Nephron (organoid): ENCODE data around the gene PARK7.
A peak's percentile ranks its signal among the peaks of the same experiment; 100 is the strongest.
"Not testable (repeated sequence)": the region's sequence is repeated elsewhere in the genome, so short reads cannot be mapped to it uniquely, and the experiment has no call there.

Experiments
- H3K27ac Mint-ChIP-seq, 3 experiments: 2 replicates each; pipeline ENCODE4 v1.8.0; 2020; ENCODE audit warnings: mixed read lengths in 3 of 3, mild to moderate bottlenecking in 2 of 3, moderate library complexity in 1 of 3
- H3K27me3 Mint-ChIP-seq: 2 replicates; pipeline ENCODE4 v1.8.0; 2021; ENCODE audit warnings: low read depth, mild to moderate bottlenecking, moderate library complexity, mixed read lengths
- H3K36me3 Mint-ChIP-seq: 2 replicates; pipeline ENCODE4 v1.8.0; 2020; ENCODE audit warnings: low read depth, mixed read lengths
- H3K4me1 Mint-ChIP-seq: 2 replicates; pipeline ENCODE4 v1.8.0; 2020; ENCODE audit warnings: mixed read lengths
- H3K4me3 Mint-ChIP-seq, 3 experiments: 2 replicates each; pipeline ENCODE4 v1.8.0; 2020; ENCODE audit warnings: mild to moderate bottlenecking in 3 of 3, mixed read lengths in 3 of 3, moderate library complexity in 2 of 3
- H3K9me3 Mint-ChIP-seq: 2 replicates; pipeline ENCODE4 v1.8.0; 2020; ENCODE audit warnings: mixed read lengths
- CTCF ChIP-seq, 3 experiments: fragments of 200-600 bp; sonication (generic); IDR thresholded peaks; one replicate each; pipeline ENCODE4 v1.5.0; 2021; ENCODE audit warnings: antibody characterized with exemption in 3 of 3; ENCODE audit not compliant: unreplicated experiment in 3 of 3

Gene PARK7

GRCh38 chr1:7962014-7962335, 464 bp downstream of the PARK7 start:
- Mint-ChIP-seq H3K4me3 (peak overlapping the region; percentile 98 to 100 (median 99)), H3K27me3 (no peaks in the 10 kb centered on the region), H3K27ac (peak overlapping the region; percentile 90 to 99 (median 94)), H3K9me3 (no peaks in the 10 kb centered on the region), H3K36me3 (peaks cover 34% of the 10 kb centered on the region), H3K4me1 (peaks cover 15% of the 10 kb centered on the region)
- TF ChIP-seq CTCF (IDR thresholded peaks at IDR 0.05; ENCODE audit: unreplicated experiment in 3 of 3): no peak

- Mint-ChIP-seq H3K27ac (peak overlapping the region; percentile 90 to 99 (median 94)), H3K9me3 (no peaks in the 10 kb centered on the region), H3K36me3 (peaks cover 37% of the 10 kb centered on the region), H3K4me3 (peak overlapping the region; percentile 98 to 100 (median 99)), H3K27me3 (no peaks in the 10 kb centered on the region), H3K4me1 (peaks cover 17% of the 10 kb centered on the region)
- TF ChIP-seq CTCF (IDR thresholded peaks at IDR 0.05; ENCODE audit: unreplicated experiment in 3 of 3): no peak
Observed at GRCh38 chr1:7962636-7963377, 1.3 kb downstream of the PARK7 start.

DNA sequence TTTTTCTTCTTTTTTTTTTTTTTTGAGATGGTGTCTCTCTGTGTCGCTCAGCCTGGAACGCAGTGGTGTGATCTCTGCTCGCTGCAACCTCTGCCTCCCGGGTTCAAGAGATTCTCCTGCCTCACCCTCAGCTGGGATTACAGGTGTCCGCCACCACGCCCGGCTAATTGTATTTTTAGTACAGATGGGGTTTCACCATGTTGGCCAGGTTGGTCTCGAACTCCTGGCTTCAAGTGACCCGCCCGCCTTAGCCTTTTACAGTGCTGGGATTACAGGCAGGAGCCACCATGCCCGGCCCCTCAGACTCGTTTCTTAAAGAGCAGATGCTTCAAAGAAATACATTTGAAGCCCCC, 1.8 kb downstream of the PARK7 start:
- H3K4me3 Mint-ChIP-seq: peak overlapping the region; percentile 98 to 100 (median 99)
- H3K27ac Mint-ChIP-seq: peak overlapping the region in 1 of 3 experiments; percentile 16
- not testable (repeated sequence) for H3K27me3 Mint-ChIP-seq, H3K9me3 Mint-ChIP-seq
- H3K36me3 Mint-ChIP-seq: peaks cover 37% of the 10 kb centered on the region
- H3K4me1 Mint-ChIP-seq: peaks cover 17% of the 10 kb centered on the region

- Mint-ChIP-seq H3K4me3 (peak overlapping the region; percentile 98 to 100 (median 99)), H3K27ac (peak overlapping the region in 1 of 3 experiments; percentile 16), H3K36me3 (peaks cover 40% of the 10 kb centered on the region), H3K4me1 (peaks cover 17% of the 10 kb centered on the region)
- not testable (repeated sequence) for H3K9me3 Mint-ChIP-seq, H3K27me3 Mint-ChIP-seq
Observed at GRCh38 chr1:7963841-7964240, 2.3 kb downstream of the PARK7 start.

GRCh38 chr1:7964476-7964875, 3.0 kb downstream of the PARK7 start:
- Mint-ChIP-seq H3K27me3 (no peaks in the 10 kb centered on the region), H3K27ac (no peak overlapping the region), H3K4me3 (peak overlapping the region; percentile 54 to 99 (median 98)), H3K36me3 (peaks cover 46% of the 10 kb centered on the region), H3K4me1 (peaks cover 17% of the 10 kb centered on the region), H3K9me3 (no peaks in the 10 kb centered on the region)
- no peak for TF ChIP-seq CTCF (IDR thresholded peaks at IDR 0.05; ENCODE audit: unreplicated experiment in 3 of 3)

DNA sequence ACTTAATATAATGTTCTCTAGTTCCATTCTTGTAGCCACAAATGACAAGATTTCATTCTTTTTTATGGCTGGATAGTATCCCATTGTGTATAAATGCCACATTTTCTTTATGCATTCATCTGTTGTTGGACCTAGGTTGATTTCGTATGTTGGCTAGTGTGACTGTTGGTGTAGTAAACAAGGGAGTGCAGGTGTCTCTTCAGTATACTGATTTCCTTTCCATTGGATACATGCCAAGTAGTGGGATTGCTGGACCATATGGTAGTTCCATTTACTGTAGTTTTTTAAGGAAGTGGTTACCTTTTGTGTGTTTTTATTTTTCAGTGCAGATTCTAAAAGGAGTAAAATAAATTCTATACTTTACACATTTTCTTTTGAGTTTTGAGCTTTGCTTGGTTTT, 5.7 kb downstream of the PARK7 start:
- H3K9me3 Mint-ChIP-seq: no peaks in the 10 kb centered on the region
- H3K4me3 Mint-ChIP-seq: no peak overlapping the region
- no peak for TF ChIP-seq CTCF (IDR thresholded peaks at IDR 0.05; ENCODE audit: unreplicated experiment in 3 of 3)
- H3K4me1 Mint-ChIP-seq: peaks cover 10% of the 10 kb centered on the region
- H3K27ac Mint-ChIP-seq: peak overlapping the region in 1 of 3 experiments; percentile 2
- peaks cover 69% of the 10 kb centered on the region for H3K36me3 Mint-ChIP-seq
- no peaks in the 10 kb centered on the region for H3K27me3 Mint-ChIP-seq

DNA sequence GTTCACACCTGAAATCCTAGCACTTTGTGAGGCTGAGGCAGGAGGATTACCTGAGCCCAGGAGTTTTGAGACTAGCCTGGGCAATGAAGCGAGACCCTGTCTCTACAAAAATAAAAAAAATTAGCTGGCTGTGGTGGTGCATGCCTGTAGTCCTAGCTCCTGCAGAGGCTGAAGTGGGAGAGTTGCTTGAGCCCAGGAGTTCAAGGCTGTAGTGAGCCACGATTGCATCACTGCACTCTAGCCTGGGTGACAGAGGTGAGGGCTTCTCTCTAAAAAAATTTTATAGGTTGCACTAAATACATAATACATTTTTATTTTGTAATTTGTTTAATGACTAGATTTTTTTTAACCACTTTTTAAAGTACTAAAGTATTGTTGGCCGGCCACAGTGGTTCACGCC, 6.1 kb downstream of the PARK7 start:
- Mint-ChIP-seq H3K27me3 (no peaks in the 10 kb centered on the region), H3K4me3 (no peak overlapping the region), H3K27ac (no peak overlapping the region), H3K4me1 (peaks cover 10% of the 10 kb centered on the region), H3K36me3 (peaks cover 73% of the 10 kb centered on the region), H3K9me3 (no peaks in the 10 kb centered on the region)
- no peak for TF ChIP-seq CTCF (IDR thresholded peaks at IDR 0.05; ENCODE audit: unreplicated experiment in 3 of 3)
